Neutrophil (primary cell): Measurements from ENCODE around the gene LUM.

Experiments
- H3K27ac ChIP-seq: fragments of 200-600 bp; sonication (generic); 2 replicates; pipeline ENCODE4 v1.5.1; 2016; ENCODE audit warnings: mild to moderate bottlenecking, moderate library complexity
- H3K27me3 ChIP-seq: fragments of 200-600 bp; sonication (generic); 2 replicates; pipeline ENCODE4 v1.6.0; 2016; ENCODE audit warnings: mild to moderate bottlenecking
- H3K36me3 ChIP-seq: fragments of 200-600 bp; sonication (generic); 2 replicates; pipeline ENCODE4 v1.5.1; 2017
- H3K4me1 ChIP-seq, 2 experiments: fragments of 200-600 bp in 1 of 2; sonication (generic) in 1 of 2; 1 replicate in 1 of 2; 2 replicates in 1 of 2; pipeline versions ENCODE4 v1.5.1 to v1.6.1; 2013 to 2016; ENCODE audit warnings: low read depth in 1 of 2, low read length in 1 of 2, mild to moderate bottlenecking in 1 of 2, moderate library complexity in 1 of 2; ENCODE audit not compliant: control insufficient read depth in 1 of 2, insufficient read depth in 1 of 2
- H3K4me3 ChIP-seq, 2 experiments: fragments of 200-600 bp in 1 of 2; sonication (generic) in 1 of 2; 1 replicate in 1 of 2; 2 replicates in 1 of 2; pipeline ENCODE4 v1.5.1; 2013 to 2016; ENCODE audit warnings: low read depth in 1 of 2, low read length in 1 of 2, mild to moderate bottlenecking in 1 of 2, moderate library complexity in 1 of 2
- H3K9me3 ChIP-seq: fragments of 200-600 bp; sonication (generic); 2 replicates; pipeline ENCODE4 v1.5.1; 2016
- CTCF ChIP-seq: fragments of 200-600 bp; sonication (generic); IDR thresholded peaks from 2 replicates; pipeline ENCODE4 v1.5.1; 2016; ENCODE audit warnings: antibody characterized with exemption

Gene LUM

GRCh38 chr12:91104812-91105466 lies 6.4 kb downstream of the LUM start:
- H3K4me1 ChIP-seq, result no peaks in the 10 kb centered on the region
- H3K27ac ChIP-seq, result no peak overlapping the region
- TF ChIP-seq CTCF, result no peak
- H3K27me3 ChIP-seq, result no peaks in the 10 kb centered on the region
- H3K36me3 ChIP-seq, result no peaks in the 10 kb centered on the region
- H3K9me3 ChIP-seq, result no peaks in the 10 kb centered on the region
- no peak overlapping the region for H3K4me3 ChIP-seq

- Histone ChIP-seq H3K4me1 (no peaks in the 10 kb centered on the region), H3K9me3 (no peaks in the 10 kb centered on the region), H3K27me3 (no peaks in the 10 kb centered on the region), H3K4me3 (no peak overlapping the region), H3K27ac (no peak overlapping the region), H3K36me3 (no peaks in the 10 kb centered on the region)
- no peak for TF ChIP-seq CTCF
Measured at GRCh38 chr12:91103624-91104023, 7.7 kb downstream of the LUM start.

- Histone ChIP-seq H3K27me3 (no peaks in the 10 kb centered on the region), H3K9me3 (no peaks in the 10 kb centered on the region), H3K36me3 (no peaks in the 10 kb centered on the region), H3K4me3 (no peak overlapping the region), H3K4me1 (no peaks in the 10 kb centered on the region), H3K27ac (no peak overlapping the region)
- TF ChIP-seq CTCF, result no peak
Measured at GRCh38 chr12:91103101-91103500, 8.2 kb downstream of the LUM start.

- no peak overlapping the region for H3K27ac ChIP-seq
- H3K27me3 ChIP-seq, result no peaks in the 10 kb centered on the region
Measured at GRCh38 chr12:91100906-91101305, 10.4 kb downstream of the LUM start.

GRCh38 chr12:91099836-91100235 lies 11.5 kb downstream of the LUM start:
- Histone ChIP-seq H3K27me3 (no peaks in the 10 kb centered on the region), H3K27ac (no peak overlapping the region), H3K4me3 (no peak overlapping the region), H3K9me3 (no peaks in the 10 kb centered on the region), H3K4me1 (no peaks in the 10 kb centered on the region), H3K36me3 (no peaks in the 10 kb centered on the region)
- TF ChIP-seq CTCF, result no peak

More at GRCh38 chr12:91100906-91101305, 10.4 kb downstream of the LUM start:
- no peaks in the 10 kb centered on the region for H3K9me3 ChIP-seq
- TF ChIP-seq CTCF, result no peak
- H3K4me1 ChIP-seq, result no peaks in the 10 kb centered on the region
- H3K4me3 ChIP-seq, result no peak overlapping the region
- H3K36me3 ChIP-seq, result no peaks in the 10 kb centered on the region
